GM12878 (cell line): ENCODE measurements around the gene TEAD4. TPM values are rescaled to one million over a fixed set of nuclear protein-coding genes. Genes with fewer than 3 reads are reported as not detected.

ENCODE experiments used
- ATAC-seq: fragments of 200-7000 bp; cut with Tn5 transposase; 3 replicates; pipeline ENCODE4 v1.9.1; 2020; ENCODE audit warnings: mild to moderate bottlenecking, moderate library complexity
- BruUV-seq: library from RNA; stranded (reverse); fragments of 400-500 nt; replicated peaks from 2 replicates; lab custom pipeline; 2021; lab: Mats Ljungman, UMichigan
- CTCF ChIA-PET: fragments of 300-600 bp; sonication (Branson Sonifier 250); formaldehyde crosslinking; extraction: SDS; loops from one replicate; lab custom pipeline; 2021; ENCODE audit warnings: inconsistent platforms; lab: Yijun Ruan, JAX
- POLR2A ChIA-PET: fragments of 350-600 bp; formaldehyde crosslinking; extraction: SDS; loops from one replicate; lab custom pipeline; 2021; ENCODE audit warnings: inconsistent platforms; lab: Charles Lee
- RAD21 ChIA-PET: fragments of 300-600 bp; sonication (Branson Sonifier 250); formaldehyde crosslinking; loops from one replicate; lab custom pipeline; 2023; ENCODE audit warnings: antibody characterized with exemption; ENCODE audit not compliant: unreplicated experiment; lab: Charles Lee
- SMC1A ChIA-PET: fragments of 300-600 bp; sonication (Branson Sonifier 250); formaldehyde crosslinking; loops from one replicate; lab custom pipeline; 2023; ENCODE audit not compliant: unreplicated experiment, uncharacterized antibody; lab: Charles Lee
- DNase-seq: peaks from one replicate; pipeline ENCODE4 v3.0.0-alpha.2; 2011; ENCODE audit warnings: low read depth, low spot score
- FAIRE-seq: peaks from 3 replicates; lab custom pipeline; 2011; peaks lifted over from hg19 to GRCh38; lab: Jason Lieb, UNC
- H2AFZ ChIP-seq: 2 replicates; pipeline ENCODE4 v1.6.0; 2011; ENCODE audit warnings: low read depth, low read length, control low read depth; ENCODE audit not compliant: control insufficient read depth
- H3K27ac ChIP-seq: 2 replicates; pipeline ENCODE4 v1.5.1; 2011; ENCODE audit warnings: control low read depth; ENCODE audit not compliant: control insufficient read depth, insufficient read depth
- H3K27me3 ChIP-seq, 2 experiments: replicated peaks in 1 of 2; 2 replicates each; pipeline versions ENCODE4 v1.6.0 to v1.6.1; 2011; ENCODE audit warnings: low read length in 1 of 2; ENCODE audit not compliant: control insufficient read depth in 2 of 2, insufficient read depth in 2 of 2
- H3K36me3 ChIP-seq, 2 experiments: 2 replicates each; pipeline ENCODE4 v1.5.1; 2011; ENCODE audit warnings: low read length in 1 of 2; ENCODE audit not compliant: control insufficient read depth in 2 of 2, insufficient read depth in 2 of 2
- H3K4me1 ChIP-seq: 2 replicates; pipeline ENCODE4 v1.6.1; 2011; ENCODE audit warnings: mild to moderate bottlenecking, low read length, moderate library complexity, mixed read lengths; ENCODE audit not compliant: control insufficient read depth, insufficient read depth
- H3K4me2 ChIP-seq: 2 replicates; pipeline ENCODE4 v1.6.0; 2011; ENCODE audit warnings: control low read depth; ENCODE audit not compliant: control insufficient read depth, insufficient read depth
- H3K4me3 ChIP-seq: fragments of 200-600 bp; sonication (generic); 2 replicates; pipeline ENCODE4 v1.5.1; 2016
- H3K79me2 ChIP-seq: 2 replicates; pipeline ENCODE4 v1.6.0; 2011; ENCODE audit warnings: low read length; ENCODE audit not compliant: control insufficient read depth, insufficient read depth
- H3K9ac ChIP-seq: 2 replicates; pipeline ENCODE4 v1.8.0; 2011; ENCODE audit warnings: low read length, control low read depth, mixed read lengths; ENCODE audit not compliant: control insufficient read depth, insufficient read depth
- H3K9me3 ChIP-seq: replicated peaks from 3 replicates; pipeline ENCODE4 v1.5.1; 2011; ENCODE audit warnings: mild to moderate bottlenecking, low read length; ENCODE audit not compliant: control insufficient read depth, insufficient read depth
- H4K20me1 ChIP-seq: 2 replicates; pipeline ENCODE4 v1.6.0; 2011; ENCODE audit not compliant: control insufficient read depth, insufficient read depth
- E2F4 ChIP-seq: IDR thresholded peaks from 2 replicates; pipeline ENCODE4 v1.6.1; 2012; ENCODE audit warnings: low read depth, low read length, improper control_type of control experiment
- E4F1 ChIP-seq: fragments of 450-650 bp; IDR thresholded peaks from 2 replicates; pipeline ENCODE4 v1.6.1; 2018; ENCODE audit warnings: borderline replicate concordance, mild to moderate bottlenecking; ENCODE audit not compliant: partially characterized antibody
- POLR2AphosphoS5 ChIP-seq: IDR thresholded peaks from 2 replicates; pipeline ENCODE4 v1.6.1; 2011; ENCODE audit warnings: mild to moderate bottlenecking, low read length, inconsistent platforms
- TARDBP ChIP-seq: IDR thresholded peaks from 2 replicates; pipeline ENCODE4 v1.6.1; 2016; ENCODE audit warnings: borderline replicate concordance
- TCF3 ChIP-seq: IDR thresholded peaks from 2 replicates; pipeline ENCODE4 v1.6.1; 2012; ENCODE audit warnings: low read depth, mild to moderate bottlenecking, low read length, borderline replicate concordance; ENCODE audit not compliant: insufficient read depth
- WRNIP1 ChIP-seq: IDR thresholded peaks from 2 replicates; pipeline ENCODE4 v1.6.1; 2011; ENCODE audit warnings: low read depth, low read length, improper control_type of control experiment, borderline replicate concordance
- YY1 ChIP-seq: IDR thresholded peaks from 2 replicates; pipeline ENCODE4 v1.6.1; 2011; ENCODE audit warnings: low read depth, mild to moderate bottlenecking, low read length
- ZBTB33 ChIP-seq: fragments of 450-650 bp; IDR thresholded peaks from 2 replicates; pipeline ENCODE4 v1.6.1; 2017; ENCODE audit warnings: mild to moderate bottlenecking
- WGBS: methylation state at CpG from one replicate; pipeline ENCODE4 v1.1.6; 2016; ENCODE audit warnings: low lambda C conversion rate; ENCODE audit not compliant: insufficient replicate concordance, insufficient coverage; ENCODE audit errors: missing lambda C conversion rate; 5-methylcytosine and 5-hydroxymethylcytosine counted together
- in situ Hi-C: fragments of 300-500 bp; cut with MboI; formaldehyde crosslinking; loops from 9 replicates; pipeline ENCODE4 v1.14.3; 2018; ENCODE audit warnings: mixed read lengths
- intact Hi-C: fragments of 100-400 bp; cut with micrococcal nuclease; formaldehyde crosslinking; loops from one replicate; pipeline ENCODE4 v1.14.2; 2022; ENCODE audit not compliant: unreplicated experiment
- polyA plus RNA-seq, 11 experiments: library from polyadenylated mRNA; depleted of rRNA in 4 of 11; unstranded in 6 of 11; stranded (reverse) in 5 of 11; fragments of >200 nt; fragmentation: Nextera tagmentation in 4 of 11; fragmentation: Illumina TruSeq in 1 of 11; extraction: Ambion mirVana in 4 of 11; extraction: Trizol in 1 of 11; gene quantifications; 1 replicate in 1 of 11; 2 replicates in 10 of 11; pipeline versions ENCODE4 v1.2.1 to v1.2.3, GENCODE V29; 2011 to 2016; ENCODE audit warnings: inconsistent platforms in 2 of 11, missing spikeins in 2 of 11, low read depth in 1 of 11
- total RNA-seq, 4 experiments: library from RNA; depleted of rRNA in 3 of 4; stranded (reverse); fragments of >200 nt in 3 of 4; fragmentation: Illumina TruSeq in 1 of 4; extraction: Trizol in 1 of 4; gene quantifications; 2 replicates each; pipeline versions ENCODE4 v1.2.1 to v1.2.3, GENCODE V29; 2013 to 2021

The TEAD4 gene
- total and polyA plus RNA-seq, 10 of the 15 experiments (the other 5 are each of a cell fraction or from before 2014, with no cell fraction given), result 0.04 to 0.68 (median 0.31) TPM; not detected in 4

- Histone ChIP-seq H3K9me3 (no peaks in the 10 kb centered on the region), H4K20me1 (no peaks in the 10 kb centered on the region), H3K4me3 (no peak overlapping the region), H3K27ac (no peak overlapping the region), H3K27me3 (no peaks in the 10 kb centered on the region), H3K9ac (no peak overlapping the region), H3K79me2 (no peaks in the 10 kb centered on the region), H3K4me1 (no peaks in the 10 kb centered on the region), H3K36me3 (no peaks in the 10 kb centered on the region; a peak in 1 of 4 replicates), H2AFZ (no peak overlapping the region), H3K4me2 (no peak overlapping the region)
- DNase-seq (no peak), FAIRE-seq (no peak), ATAC-seq (no peak)
- in situ Hi-C loops, result no loop called here
- BruUV-seq, result no TSS peak
- CTCF ChIA-PET, result interaction anchor here (2.2 kb wide), 1 partner anchor 10 kb away, joined by 11 read pairs; no protein-coding TSS in a partner anchor
- POLR2A ChIA-PET, result no interaction called here
- TF ChIP-seq TARDBP (no peak), E2F4 (no peak)
- intact Hi-C loops, result loop anchor here (5.0 kb wide), 1 partner anchor 42 kb away; the partner anchor contains the start of gene TULP3
- WGBS, result 91% methylated on average over 6 of the region's 6 CpGs
- SMC1A ChIA-PET, result no interaction called here
- RAD21 ChIA-PET, result no interaction called here
Observed at GRCh38 chr12:2934371-2934770, 24.8 kb upstream of the TEAD4 start.

- no peaks in the 10 kb centered on the region for H3K9me3 ChIP-seq
- no peak overlapping the region for H3K27ac ChIP-seq
- H3K4me3 ChIP-seq, result no peak overlapping the region
- BruUV-seq, result no TSS peak
- ChIA-PET POLR2A (no interaction called here), SMC1A (no interaction called here), CTCF (no interaction called here), RAD21 (no interaction called here)
- H3K9ac ChIP-seq, result no peak overlapping the region
- no peaks in the 10 kb centered on the region for H3K79me2 ChIP-seq
- peaks cover 0 to 4% of the 10 kb centered on the region in 2 experiments; a peak in 3 of 4 replicates for H3K36me3 ChIP-seq
- 100% methylated on average over 7 of the region's 11 CpGs for WGBS
- no peak overlapping the region for H2AFZ ChIP-seq
- H4K20me1 ChIP-seq, result no peaks in the 10 kb centered on the region
- ATAC-seq (no peak), DNase-seq (no peak), FAIRE-seq (no peak)
- no peaks in the 10 kb centered on the region for H3K4me1 ChIP-seq
- in situ Hi-C loops (no loop called here), intact Hi-C loops (no loop called here)
- no peak overlapping the region for H3K4me2 ChIP-seq
- H3K27me3 ChIP-seq, result no peaks in the 10 kb centered on the region
- TF ChIP-seq E4F1 (no peak), YY1 (no peak), POLR2AphosphoS5 (no peak), TCF3 (no peak), ZBTB33 (no peak), WRNIP1 (no peak)
Observed at GRCh38 chr12:2936301-2936700, 22.9 kb upstream of the TEAD4 start.
